Stimulated activated naive CD4-positive, alpha-beta T cell (primary cell): ENCODE results near the gene GPN2.

Source experiments
- DNase-seq, 6 experiments: peaks; one replicate each; lab custom pipeline; 2025; lab: John Stamatoyannopoulos, UW

Gene GPN2

GRCh38 chr1:26832249-26832960 lies 57.7 kb downstream of the GPN2 start:
- no peak for DNase-seq

GRCh38 chr1:26831546-26832248 lies 58.4 kb downstream of the GPN2 start:
- DNase-seq = no peak

- no peak for DNase-seq
Measured at GRCh38 chr1:26831059-26831458, 59.0 kb downstream of the GPN2 start.

GRCh38 chr1:26829184-26829911 lies 60.7 kb downstream of the GPN2 start:
- no peak for DNase-seq

GRCh38 chr1:26828411-26828991 lies 61.6 kb downstream of the GPN2 start:
- no peak for DNase-seq

GRCh38 chr1:26827663-26828062 lies 62.4 kb downstream of the GPN2 start:
- no peak for DNase-seq

- DNase-seq = peak in 2 of 6 experiments; percentile 9 to 42
Measured at GRCh38 chr1:26827106-26827604, 62.9 kb downstream of the GPN2 start.

GRCh38 chr1:26826261-26827105 lies 63.6 kb downstream of the GPN2 start, which contains the start of gene ZDHHC18:
Gene ZDHHC18 (plus strand): TSS chr1:26826688. CDS start chr1:26826805, 117 bp downstream.
- peak; percentile 49 to 79 (median 69) for DNase-seq
